Heart left ventricle (tissue), 16 donors: Measurements from ENCODE around the gene HSPB2. TPM values are rescaled to one million over a fixed set of nuclear protein-coding genes. Genes with fewer than 3 reads are reported as not detected.
A peak's percentile ranks its signal among the peaks of the same experiment; 100 is the strongest.

Experiments
- ATAC-seq, 4 donors: fragments of 200-7000 bp; cut with Tn5 transposase; one replicate each; pipeline ENCODE4 v1.9.1; 2020 to 2022; ENCODE audit warnings: moderate library complexity in 4 of 4, mild to moderate bottlenecking in 3 of 4, moderate number of reproducible peaks in 1 of 4
- DNase-seq, 5 donors: peaks; one replicate each; pipeline ENCODE4 v3.0.0-alpha.2; 2020
- H3K27ac ChIP-seq, 12 donors: fragments of 200-600 bp; sonication (generic) in 4 of 12; one replicate each; pipeline versions ENCODE4 v1.5.0 to v1.8.0; 2016 to 2022; ENCODE audit warnings: mild to moderate bottlenecking in 2 of 12
- H3K27me3 ChIP-seq, 9 donors: fragments of 200-600 bp; sonication (generic) in 2 of 9; one replicate each; pipeline versions ENCODE4 v1.5.1 to v1.8.0; 2016 to 2022; ENCODE audit warnings: mild to moderate bottlenecking in 3 of 9
- H3K36me3 ChIP-seq, 9 donors: fragments of 200-600 bp; sonication (generic) in 2 of 9; one replicate each; pipeline versions ENCODE4 v1.5.0 to v1.8.0; 2018 to 2022; ENCODE audit warnings: mild to moderate bottlenecking in 2 of 9
- H3K4me1 ChIP-seq, 12 donors: fragments of 200-600 bp; sonication (generic) in 4 of 12; one replicate each; pipeline versions ENCODE4 v1.5.0 to v1.8.0; 2016 to 2022; ENCODE audit warnings: mild to moderate bottlenecking in 3 of 12
- H3K4me3 ChIP-seq, 12 donors: fragments of 200-600 bp; sonication (generic) in 4 of 12; one replicate each; pipeline versions ENCODE4 v1.5.0 to v1.8.0; 2017 to 2022; ENCODE audit warnings: mild to moderate bottlenecking in 9 of 12, moderate library complexity in 4 of 12
- H3K9me3 ChIP-seq, 12 donors: fragments of 200-600 bp; sonication (generic) in 4 of 12; one replicate each; pipeline versions ENCODE4 v1.5.0 to v1.8.0; 2016 to 2022; ENCODE audit warnings: mild to moderate bottlenecking in 1 of 12
- CTCF ChIP-seq, 12 donors: fragments of 200-600 bp; sonication (generic) in 4 of 12; IDR thresholded peaks; one replicate each; pipeline versions ENCODE4 v1.5.0 to v1.8.0; 2018 to 2022; ENCODE audit warnings: antibody characterized with exemption in 12 of 12, mild to moderate bottlenecking in 5 of 12
- POLR2A ChIP-seq, 2 donors: fragments of 450-650 bp; IDR thresholded peaks; one replicate each; pipeline ENCODE4 v1.6.1; 2017; ENCODE audit warnings: antibody characterized with exemption in 2 of 2, mild to moderate bottlenecking in 2 of 2, moderate library complexity in 2 of 2
- WGBS, 4 donors: extraction: QIAGEN DNeasy Blood & Tissue Kit in 2 of 4; methylation state at CpG; one replicate each; pipeline versions ENCODE4 v1.1.5 to v1.1.7; 2013 to 2018; 5-methylcytosine and 5-hydroxymethylcytosine counted together
- intact Hi-C, 10 donors: fragments of 100-400 bp; cut with DNase I; formaldehyde crosslinking; loops; one replicate each; pipeline versions ENCODE4 v1.11.1 to v1.14.2; 2022
- polyA plus RNA-seq, 2 donors: library from polyadenylated mRNA; stranded (reverse); fragments of 200-250 nt; gene quantifications; one replicate each; pipeline ENCODE4 v1.2.3, GENCODE V29; 2013
- total RNA-seq, 9 donors: library from RNA; depleted of rRNA in 2 of 9; stranded (reverse); fragments of >200 nt in 2 of 9; fragmentation: NEBNext Ultra II Directional in 3 of 9; extraction: Animal tissue kit (Norgen Biotek cat#: 25700) in 3 of 9; gene quantifications; one replicate each; pipeline versions ENCODE4 v1.1.0 to v1.2.4, GENCODE V29; 2016 to 2023
- donor health status: ischemic (EF 13 %, LVEDD 7.1; RV severe dilation, severe dysfunction).
- donor health status: healthy with polysubstance abuse.
- donor health status: DM: no; HTN: yes; CAD: no.
- donor health status: DM: no; HTN: no; CAD: no.
- donor health status: ischemic (EF 25% LVEDD 6.9; RV normal size, moderate dysfunction).
- donor health status: ischemic (EF 25% LVEDD 5.7; RV mildly dilated, moderate dysfunction).
- donor health status: healthy.
- donor health status: DM: yes; HTN: yes; CAD: no.
- donor health status: ischemic (EF 35%, LVEDD 5.7; RV mildly dilated, moderate dysfunction).
- donor health status: nonischemic (EF 11% LVEDD 7.7; RV severe dilation, severe dysfunction).
- donor health status: DM: yes; HTN: yes; CAD: no.
- donor health status: PGD.
- donor health status: ischemic (EF 29% LVEDD 5.4; RV normal size, mild dysfunction).
- donor health status: nonischemic (EF 23%, LVEDD 6.1; RV moderate dilation, normal function).

Gene HSPB2
- total and polyA plus RNA-seq, 11 donors = 5.5 to 67.9 (median 23.4) TPM

DNA sequence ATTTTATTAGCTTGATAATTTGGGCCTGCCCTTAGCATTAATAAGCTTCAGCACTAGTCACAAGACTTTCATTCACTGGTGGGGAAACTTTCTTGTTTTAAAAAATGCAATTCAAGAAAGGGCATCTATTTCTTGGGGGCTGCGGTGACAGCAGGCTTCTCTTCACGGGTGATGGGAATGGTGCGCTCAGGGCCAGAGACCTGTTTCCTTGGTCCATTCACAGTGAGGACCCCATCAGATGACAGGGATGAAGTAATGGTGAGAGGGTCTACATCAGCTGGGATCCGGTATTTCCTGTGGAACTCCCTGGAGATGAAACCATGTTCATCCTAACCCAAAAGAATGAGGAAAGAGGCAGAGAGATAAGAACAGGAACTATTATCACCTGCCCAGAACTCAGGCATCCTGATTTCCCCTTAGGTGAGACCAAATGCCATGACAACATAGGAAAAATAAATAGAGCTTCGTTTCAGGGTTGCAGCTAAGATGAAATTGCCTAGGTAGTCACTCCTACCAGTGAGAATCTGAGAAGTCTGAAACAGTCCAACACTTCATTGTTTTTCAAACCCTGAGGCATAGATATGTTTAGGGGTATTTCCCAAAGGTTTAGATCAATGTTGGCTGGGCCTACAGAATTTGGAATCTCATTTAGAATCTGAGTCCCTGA is 3.8 kb upstream of the HSPB2 start:
- DNase-seq = no peak
- peak overlapping the region; percentile 89 to 100 (median 96) for H3K27ac ChIP-seq
- H3K27me3 ChIP-seq = peaks cover 0 to 10% (median 0%) of the 10 kb centered on the region in 9 donors
- intact Hi-C loops = no loop called here
- no peak for TF ChIP-seq POLR2A (IDR thresholded peaks at IDR 0.05)
- TF ChIP-seq CTCF (IDR thresholded peaks at IDR 0.05) = no peak
- peaks cover 0 to 20% (median 1%) of the 10 kb centered on the region in 12 donors for H3K4me1 ChIP-seq
- no peaks in the 10 kb centered on the region for H3K9me3 ChIP-seq
- peak overlapping the region in 11 of 12 donors; percentile 38 to 80 (median 59) for H3K4me3 ChIP-seq
- WGBS, 4 donors = 39 to 52% (median 48%) methylated on average over 5 of the region's 5 CpGs
- ATAC-seq = no peak
- H3K36me3 ChIP-seq = peaks cover 0 to 34% (median 18%) of the 10 kb centered on the region in 9 donors

DNA sequence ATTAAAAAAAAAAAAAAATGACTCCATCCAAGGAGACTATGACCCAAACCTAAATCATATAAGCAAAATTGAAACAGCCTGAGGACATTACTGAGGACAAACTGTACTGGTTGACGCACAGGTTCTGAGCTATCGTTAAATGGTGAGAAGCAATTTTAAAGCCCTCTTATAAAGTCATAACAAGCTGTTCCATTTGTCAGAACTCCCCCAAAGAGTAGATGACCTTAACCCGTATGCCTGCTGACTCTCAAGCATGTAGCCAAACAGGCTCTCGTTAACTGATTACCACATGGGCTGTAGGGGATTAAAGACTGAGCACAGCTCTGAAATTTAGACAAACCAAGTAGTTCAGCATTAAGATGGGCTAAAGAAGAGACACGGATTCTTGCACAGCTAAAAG is 3.2 kb upstream of the HSPB2 start:
- intact Hi-C loops = no loop called here
- 32 to 49% (median 40%) methylated on average over 5 of the region's 5 CpGs for WGBS, 4 donors
- DNase-seq (no peak), ATAC-seq (no peak)
- TF ChIP-seq POLR2A (IDR thresholded peaks at IDR 0.05) (no peak), CTCF (IDR thresholded peaks at IDR 0.05) (no peak)
- Histone ChIP-seq H3K4me1 (peaks cover 0 to 26% (median 2%) of the 10 kb centered on the region in 12 donors), H3K27me3 (peaks cover 0 to 10% (median 0%) of the 10 kb centered on the region in 9 donors), H3K27ac (peak overlapping the region; percentile 89 to 100 (median 96)), H3K36me3 (peaks cover 0 to 34% (median 18%) of the 10 kb centered on the region in 9 donors), H3K4me3 (peak overlapping the region; percentile 37 to 80 (median 59)), H3K9me3 (no peaks in the 10 kb centered on the region)

- Histone ChIP-seq H3K36me3 (peaks cover 0 to 37% (median 18%) of the 10 kb centered on the region in 9 donors), H3K27ac (peak overlapping the region; percentile 89 to 100 (median 96)), H3K4me1 (peaks cover 0 to 29% (median 7%) of the 10 kb centered on the region in 12 donors), H3K9me3 (no peaks in the 10 kb centered on the region), H3K27me3 (peaks cover 0 to 10% (median 0%) of the 10 kb centered on the region in 9 donors), H3K4me3 (peak overlapping the region; percentile 37 to 80 (median 59))
- DNase-seq (peak in 4 of 5 donors; percentile 39 to 62 (median 55)), ATAC-seq (peak; percentile 4 to 55 (median 32))
- WGBS, 4 donors = 27 to 39% (median 30%) methylated on average over 9 of the region's 9 CpGs
- intact Hi-C loops = loop anchor here in 1 of 10 donors (5.0 kb wide), 1 partner anchor 34 kb away; the partner anchor contains the start of genes CFAP68 and FDXACB1
- peak in 1 of 2 donors; percentile 35 for TF ChIP-seq POLR2A (IDR thresholded peaks at IDR 0.05)
- TF ChIP-seq CTCF (IDR thresholded peaks at IDR 0.05) = no peak
Observed at GRCh38 chr11:111910676-111911562, 1.6 kb upstream of the HSPB2 start.
